ENCODE results near the gene SLC38A5.
"Not testable (repeated sequence)": the region's sequence is repeated elsewhere in the genome, so short reads cannot be mapped to it uniquely, and the experiment has no call there.

Gene SLC38A5

DNA sequence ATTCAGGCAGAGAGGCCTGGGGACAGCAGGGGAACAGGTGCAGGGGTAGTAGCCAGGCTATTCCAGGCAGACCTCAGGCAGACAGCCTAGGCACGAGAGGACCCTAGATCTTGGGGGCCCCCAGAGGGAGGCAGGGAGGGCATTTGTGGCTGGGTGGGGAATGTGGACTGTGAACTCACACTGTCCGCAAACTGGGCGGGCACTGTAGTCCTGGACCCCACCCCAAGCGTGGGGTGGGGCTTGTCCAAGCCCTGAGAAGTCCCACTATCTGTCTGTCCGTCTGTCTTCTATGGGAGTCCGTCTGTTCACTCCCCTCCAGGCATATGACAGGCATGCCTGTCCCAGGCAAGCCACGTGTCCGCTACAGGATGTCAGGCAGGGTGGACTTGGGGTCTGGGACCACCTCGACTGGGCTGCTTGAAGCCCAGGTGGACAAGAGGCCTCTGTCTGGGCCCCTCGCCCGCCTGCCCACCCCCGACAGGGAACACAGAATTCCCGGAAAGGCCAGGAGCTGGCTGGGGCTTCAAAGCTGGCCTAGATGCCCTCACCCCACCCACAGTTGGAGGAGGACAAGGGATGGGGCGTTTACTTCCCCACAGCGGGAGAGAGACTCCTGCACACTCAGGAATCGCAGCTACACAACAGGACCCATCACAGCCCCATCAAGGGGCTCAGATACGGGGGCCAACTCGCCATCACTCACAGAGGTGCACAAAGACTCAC is at the start of gene SLC38A5:
Gene SLC38A5 (minus strand): TSS at position 151 of the 723 bp plus-strand sequence. CDS start 2,336 bp downstream, outside the sequence.
- Histone ChIP-seq H3K27me3 (ENCODE audit: control insufficient read depth, insufficient read depth, low read length) (no peaks in the 10 kb centered on the region), H3K4me1 (ENCODE audit: control insufficient read depth, insufficient read depth, low read length) (peaks cover 8% of the 10 kb centered on the region), H3K36me3 (ENCODE audit: control insufficient read depth, insufficient read depth, low read length) (no peaks in the 10 kb centered on the region), H3K4me3 (ENCODE audit: low read depth, low read length) (peak within 1 kb of the TSS; percentile 67), H3K9me3 (ENCODE audit: control insufficient read depth, insufficient read depth, low read length) (no peaks in the 10 kb centered on the region), H3K9ac (ENCODE audit: low read depth, low read length) (peak within 1 kb of the TSS; percentile 8)

DNA sequence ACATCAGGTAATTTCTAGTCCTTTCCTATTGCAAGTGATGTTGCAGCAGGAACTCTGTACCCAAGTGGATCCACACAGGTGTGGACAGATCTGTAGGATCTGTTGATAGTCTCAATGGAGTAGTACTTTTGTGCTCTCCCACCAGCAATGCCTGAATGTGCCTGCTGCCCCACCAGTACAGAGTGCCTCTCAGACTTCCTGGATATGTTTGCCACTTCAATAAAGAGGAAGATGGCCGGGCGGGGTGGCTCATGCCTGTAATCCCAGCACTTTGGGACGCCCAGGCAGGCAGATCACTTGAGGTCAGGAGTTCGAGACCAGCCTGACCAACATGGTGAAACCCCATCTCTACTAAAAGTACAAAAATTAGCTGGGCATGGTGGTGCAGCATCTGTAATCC is 49.4 kb upstream of the SLC38A5 start:
- not testable (repeated sequence) for H3K4me3 ChIP-seq (ENCODE audit: low read depth, low read length); H3K27me3 ChIP-seq (ENCODE audit: control insufficient read depth, insufficient read depth, low read length); H3K36me3 ChIP-seq (ENCODE audit: control insufficient read depth, insufficient read depth, low read length); H3K4me1 ChIP-seq (ENCODE audit: control insufficient read depth, insufficient read depth, low read length); H3K9me3 ChIP-seq (ENCODE audit: control insufficient read depth, insufficient read depth, low read length); H3K9ac ChIP-seq (ENCODE audit: low read depth, low read length)

DNA sequence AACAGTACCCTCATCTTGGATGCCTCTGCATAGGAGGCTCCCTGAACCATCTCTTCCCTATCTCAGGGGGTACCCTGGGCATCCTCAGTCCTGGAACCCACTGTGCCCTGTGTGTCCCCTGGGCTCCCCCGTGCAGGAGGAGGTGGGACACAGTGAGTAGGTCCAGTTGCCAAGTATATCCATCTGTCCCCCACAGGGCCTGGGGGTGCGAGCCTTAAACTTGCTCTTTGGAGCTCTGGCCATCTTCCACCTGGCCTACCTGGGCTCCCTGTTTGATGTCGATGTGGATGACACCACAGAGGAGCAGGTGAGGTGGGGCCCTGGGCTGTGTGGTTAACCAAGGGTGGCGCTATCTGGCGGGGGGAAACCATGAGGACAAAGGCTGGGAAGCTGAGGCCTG is 46.9 kb upstream of the SLC38A5 start:
- no peak overlapping the region for H3K4me3 ChIP-seq (ENCODE audit: low read depth, low read length)
- no peaks in the 10 kb centered on the region for H3K9me3 ChIP-seq (ENCODE audit: control insufficient read depth, insufficient read depth, low read length)

DNA sequence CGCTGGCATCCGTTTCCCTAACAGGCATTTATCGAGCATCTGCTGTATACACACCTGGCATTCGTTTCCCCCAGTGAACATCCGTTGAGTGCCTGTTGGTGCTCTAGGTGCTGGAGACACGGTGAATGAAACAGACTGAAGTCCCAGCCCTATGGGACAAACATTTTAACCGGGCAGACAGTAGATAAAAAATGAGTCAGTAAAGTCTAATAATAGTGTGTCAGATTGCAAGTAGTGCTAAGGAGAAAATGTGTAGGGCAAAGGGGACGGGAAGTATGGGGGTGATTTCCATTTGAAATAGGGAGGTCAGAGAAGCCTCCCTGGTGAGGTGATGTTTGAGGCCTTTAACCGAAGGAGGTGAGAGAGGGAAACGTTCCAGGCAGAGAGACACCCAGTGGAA is 46.2 kb upstream of the SLC38A5 start:
- H3K9ac ChIP-seq (ENCODE audit: low read depth, low read length) = no peak overlapping the region
- H3K4me3 ChIP-seq (ENCODE audit: low read depth, low read length) = no peak overlapping the region
- H3K9me3 ChIP-seq (ENCODE audit: control insufficient read depth, insufficient read depth, low read length) = no peaks in the 10 kb centered on the region
- no peaks in the 10 kb centered on the region for H3K27me3 ChIP-seq (ENCODE audit: control insufficient read depth, insufficient read depth, low read length)
- H3K4me1 ChIP-seq (ENCODE audit: control insufficient read depth, insufficient read depth, low read length) = no peaks in the 10 kb centered on the region
- peaks cover 2% of the 10 kb centered on the region for H3K36me3 ChIP-seq (ENCODE audit: control insufficient read depth, insufficient read depth, low read length)

More for the DNA sequence above, 46.9 kb upstream of the SLC38A5 start:
- Histone ChIP-seq H3K4me1 (ENCODE audit: control insufficient read depth, insufficient read depth, low read length) (no peaks in the 10 kb centered on the region), H3K36me3 (ENCODE audit: control insufficient read depth, insufficient read depth, low read length) (peaks cover 2% of the 10 kb centered on the region), H3K9ac (ENCODE audit: low read depth, low read length) (no peak overlapping the region), H3K27me3 (ENCODE audit: control insufficient read depth, insufficient read depth, low read length) (no peaks in the 10 kb centered on the region)

DNA sequence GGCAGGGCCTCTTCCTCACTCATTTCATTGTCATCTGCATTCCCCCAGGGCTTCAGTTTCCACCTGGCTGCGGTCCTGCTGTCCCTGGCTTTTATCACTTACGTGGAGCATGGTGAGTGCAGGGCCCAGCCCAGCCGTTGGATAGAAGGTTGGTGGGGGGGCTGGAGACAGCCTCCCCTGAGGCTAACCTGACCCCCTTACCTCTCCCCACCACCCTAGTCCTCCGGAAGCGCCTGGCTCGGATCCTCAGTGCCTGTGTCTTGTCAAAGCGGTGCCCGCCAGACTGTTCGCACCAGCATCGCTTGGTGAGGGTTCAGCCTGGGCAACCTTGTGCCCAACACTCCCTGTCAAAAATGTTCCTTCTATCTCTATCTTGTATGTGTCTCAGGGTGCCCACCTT is 45.8 kb upstream of the SLC38A5 start:
- Histone ChIP-seq H3K27me3 (ENCODE audit: control insufficient read depth, insufficient read depth, low read length) (no peaks in the 10 kb centered on the region), H3K4me3 (ENCODE audit: low read depth, low read length) (no peak overlapping the region), H3K9me3 (ENCODE audit: control insufficient read depth, insufficient read depth, low read length) (no peaks in the 10 kb centered on the region), H3K4me1 (ENCODE audit: control insufficient read depth, insufficient read depth, low read length) (no peaks in the 10 kb centered on the region), H3K36me3 (ENCODE audit: control insufficient read depth, insufficient read depth, low read length) (peaks cover 2% of the 10 kb centered on the region), H3K9ac (ENCODE audit: low read depth, low read length) (no peak overlapping the region)

DNA sequence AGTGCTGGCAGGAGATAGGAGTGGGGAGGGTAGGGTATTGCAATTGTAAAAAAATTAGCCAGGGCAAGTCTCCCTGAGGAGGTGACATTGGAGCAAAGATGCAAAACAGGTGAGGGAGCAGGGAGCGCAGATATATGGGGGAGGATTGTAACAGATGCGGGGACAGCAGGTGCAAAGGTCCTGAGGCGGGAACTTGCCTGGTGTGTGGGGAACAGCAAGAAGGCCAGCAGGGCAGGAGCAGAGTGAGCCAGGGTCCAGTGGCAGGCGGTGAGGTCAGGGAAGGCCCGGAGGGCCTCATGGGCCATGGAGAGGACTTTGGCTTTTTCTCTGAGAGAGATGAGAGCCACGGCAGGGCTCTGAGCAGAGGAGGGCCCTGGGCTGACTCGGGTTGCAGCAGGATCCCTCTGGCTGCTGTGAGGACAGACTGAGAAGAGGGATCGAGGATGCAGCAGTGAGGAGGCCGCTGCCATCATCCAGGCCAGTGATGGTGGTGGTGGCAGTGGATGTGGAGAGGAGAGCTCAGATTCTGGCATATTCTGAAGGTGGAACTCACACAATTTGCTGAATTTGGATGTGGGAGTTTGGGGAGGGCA is 44.9 kb upstream of the SLC38A5 start:
- Histone ChIP-seq H3K36me3 (ENCODE audit: control insufficient read depth, insufficient read depth, low read length) (peaks cover 2% of the 10 kb centered on the region), H3K27me3 (ENCODE audit: control insufficient read depth, insufficient read depth, low read length) (no peaks in the 10 kb centered on the region), H3K9me3 (ENCODE audit: control insufficient read depth, insufficient read depth, low read length) (no peaks in the 10 kb centered on the region), H3K4me1 (ENCODE audit: control insufficient read depth, insufficient read depth, low read length) (no peaks in the 10 kb centered on the region), H3K9ac (ENCODE audit: low read depth, low read length) (no peak overlapping the region), H3K4me3 (ENCODE audit: low read depth, low read length) (no peak overlapping the region)

DNA sequence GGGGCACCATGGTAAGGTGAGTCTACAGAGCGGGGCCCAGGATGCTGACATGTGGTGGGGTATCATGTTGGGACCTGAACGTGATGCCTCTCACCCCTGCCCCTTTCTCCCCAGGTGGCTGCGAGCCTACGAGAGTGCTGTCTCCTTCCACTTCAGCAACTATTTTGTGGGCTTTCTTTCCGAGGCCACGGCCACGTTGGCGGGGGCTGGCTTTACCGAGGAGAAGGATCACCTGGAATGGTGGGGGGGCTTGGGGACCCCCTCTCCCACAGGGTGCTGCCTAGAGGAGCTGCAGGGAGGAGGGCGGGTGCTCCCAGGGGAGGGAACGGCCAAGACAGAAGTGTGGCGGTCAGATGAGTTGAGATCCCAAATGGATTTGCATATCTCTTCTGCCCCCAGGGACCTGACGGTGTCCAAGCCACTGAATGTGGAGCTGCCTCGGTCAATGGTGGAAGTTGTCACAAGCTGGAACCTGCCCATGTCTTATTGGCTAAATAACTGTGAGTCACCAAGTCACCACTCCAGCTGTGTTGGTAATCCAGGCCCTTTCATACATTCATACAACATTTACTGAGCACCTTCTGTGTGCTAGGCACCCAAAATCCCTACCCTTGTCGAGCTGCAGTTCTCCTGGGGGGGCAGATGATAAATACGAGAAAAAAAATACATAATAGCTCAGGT is 44.2 kb upstream of the SLC38A5 start:
- Histone ChIP-seq H3K4me1 (ENCODE audit: control insufficient read depth, insufficient read depth, low read length) (no peaks in the 10 kb centered on the region), H3K36me3 (ENCODE audit: control insufficient read depth, insufficient read depth, low read length) (peaks cover 2% of the 10 kb centered on the region), H3K4me3 (ENCODE audit: low read depth, low read length) (no peak overlapping the region), H3K9me3 (ENCODE audit: control insufficient read depth, insufficient read depth, low read length) (no peaks in the 10 kb centered on the region), H3K27me3 (ENCODE audit: control insufficient read depth, insufficient read depth, low read length) (no peaks in the 10 kb centered on the region), H3K9ac (ENCODE audit: low read depth, low read length) (no peak overlapping the region)

DNA sequence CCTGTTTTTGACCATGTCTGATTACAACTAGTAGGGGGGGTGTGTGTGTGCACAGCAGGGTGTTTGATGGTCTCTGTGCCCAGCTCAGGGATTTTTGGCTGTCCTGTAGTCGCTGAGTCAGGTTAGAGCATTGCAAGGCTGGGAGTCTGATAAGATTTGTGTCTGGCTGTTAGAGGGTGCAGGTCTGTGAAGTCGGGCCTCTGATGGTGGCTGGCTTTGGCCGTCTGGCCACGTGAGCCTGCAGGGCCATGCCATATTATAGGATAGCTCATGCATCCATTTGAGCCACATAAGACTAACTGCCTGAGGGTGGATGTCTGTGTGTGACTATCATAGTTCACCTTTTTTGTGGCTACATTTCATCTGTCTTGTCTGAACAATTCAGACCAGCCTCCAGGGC is 43.6 kb upstream of the SLC38A5 start:
- Histone ChIP-seq H3K9me3 (ENCODE audit: control insufficient read depth, insufficient read depth, low read length) (no peaks in the 10 kb centered on the region), H3K27me3 (ENCODE audit: control insufficient read depth, insufficient read depth, low read length) (no peaks in the 10 kb centered on the region), H3K4me1 (ENCODE audit: control insufficient read depth, insufficient read depth, low read length) (no peaks in the 10 kb centered on the region), H3K9ac (ENCODE audit: low read depth, low read length) (no peak overlapping the region), H3K4me3 (ENCODE audit: low read depth, low read length) (no peak overlapping the region), H3K36me3 (ENCODE audit: control insufficient read depth, insufficient read depth, low read length) (peaks cover 2% of the 10 kb centered on the region)

DNA sequence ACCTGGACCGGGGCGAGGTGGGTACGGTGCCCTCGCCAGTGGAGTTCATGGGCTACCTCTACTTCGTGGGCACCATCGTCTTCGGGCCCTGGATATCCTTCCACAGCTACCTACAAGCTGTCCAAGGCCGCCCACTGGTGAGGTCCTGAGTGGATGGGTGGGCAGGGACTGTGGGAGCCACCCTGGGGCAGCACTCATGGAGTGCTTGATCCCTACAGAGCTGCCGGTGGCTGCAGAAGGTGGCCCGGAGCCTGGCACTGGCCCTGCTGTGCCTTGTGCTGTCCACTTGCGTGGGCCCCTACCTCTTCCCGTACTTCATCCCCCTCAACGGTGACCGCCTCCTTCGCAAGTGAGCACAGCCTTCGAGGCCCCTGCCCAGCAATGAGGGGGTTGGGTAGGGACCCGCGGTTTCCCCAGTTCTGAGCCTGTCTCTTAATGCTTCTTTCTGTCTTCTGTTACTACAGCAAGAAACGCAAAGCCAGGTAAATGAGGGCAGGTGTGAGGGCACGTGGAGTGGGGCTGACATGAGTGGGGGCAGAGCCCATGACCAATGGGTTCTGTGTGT is 42.4 kb upstream of the SLC38A5 start:
- no peak overlapping the region for H3K9ac ChIP-seq (ENCODE audit: low read depth, low read length)
- no peaks in the 10 kb centered on the region for H3K4me1 ChIP-seq (ENCODE audit: control insufficient read depth, insufficient read depth, low read length)
- H3K27me3 ChIP-seq (ENCODE audit: control insufficient read depth, insufficient read depth, low read length) = no peaks in the 10 kb centered on the region
- H3K4me3 ChIP-seq (ENCODE audit: low read depth, low read length) = no peak overlapping the region
- peaks cover 2% of the 10 kb centered on the region for H3K36me3 ChIP-seq (ENCODE audit: control insufficient read depth, insufficient read depth, low read length)
- H3K9me3 ChIP-seq (ENCODE audit: control insufficient read depth, insufficient read depth, low read length) = no peaks in the 10 kb centered on the region

DNA sequence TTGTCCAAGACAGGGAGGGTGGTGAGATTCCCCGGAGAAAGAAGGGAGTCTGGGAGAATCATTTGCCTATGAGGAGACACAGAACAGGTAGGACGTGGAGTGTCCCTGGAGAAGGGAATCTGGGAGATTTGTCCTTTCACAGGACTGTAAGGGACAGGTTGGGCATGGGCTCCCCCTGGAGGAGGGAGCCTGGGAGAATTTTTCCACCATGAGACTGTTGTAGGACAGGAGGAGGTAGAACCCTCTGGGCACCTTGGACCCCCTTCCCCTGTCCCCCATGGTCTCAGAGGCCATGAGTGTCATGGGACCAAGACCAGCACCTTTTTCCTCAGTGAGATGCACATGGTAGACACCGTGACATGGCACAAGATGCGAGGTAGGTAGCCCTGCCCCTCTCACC is 41.5 kb upstream of the SLC38A5 start:
- peaks cover 2% of the 10 kb centered on the region for H3K36me3 ChIP-seq (ENCODE audit: control insufficient read depth, insufficient read depth, low read length)
- H3K27me3 ChIP-seq (ENCODE audit: control insufficient read depth, insufficient read depth, low read length) = no peaks in the 10 kb centered on the region
- no peaks in the 10 kb centered on the region for H3K9me3 ChIP-seq (ENCODE audit: control insufficient read depth, insufficient read depth, low read length)
- H3K4me3 ChIP-seq (ENCODE audit: low read depth, low read length) = no peak overlapping the region
- H3K9ac ChIP-seq (ENCODE audit: low read depth, low read length) = no peak overlapping the region
- H3K4me1 ChIP-seq (ENCODE audit: control insufficient read depth, insufficient read depth, low read length) = no peaks in the 10 kb centered on the region

DNA sequence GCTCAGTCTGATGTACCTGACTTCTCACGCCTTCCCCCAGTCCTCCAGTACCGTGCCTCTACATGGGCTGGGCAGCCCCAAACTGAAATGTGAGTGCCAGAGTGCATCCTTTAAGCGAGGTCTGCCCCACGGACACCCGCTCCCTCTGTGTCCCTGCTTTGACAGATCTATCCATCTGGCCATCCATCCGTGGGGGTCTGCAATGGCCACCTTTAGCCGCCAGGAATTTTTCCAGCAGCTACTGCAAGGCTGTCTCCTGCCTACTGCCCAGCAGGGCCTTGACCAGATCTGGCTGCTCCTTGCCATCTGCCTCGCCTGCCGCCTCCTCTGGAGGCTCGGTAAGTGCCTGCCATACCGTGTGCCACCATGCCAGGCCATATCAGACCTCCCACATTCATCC is 39.6 kb upstream of the SLC38A5 start:
- Histone ChIP-seq H3K36me3 (ENCODE audit: control insufficient read depth, insufficient read depth, low read length) (no peaks in the 10 kb centered on the region), H3K9ac (ENCODE audit: low read depth, low read length) (no peak overlapping the region), H3K27me3 (ENCODE audit: control insufficient read depth, insufficient read depth, low read length) (no peaks in the 10 kb centered on the region), H3K4me3 (ENCODE audit: low read depth, low read length) (peak overlapping the region; percentile 64), H3K9me3 (ENCODE audit: control insufficient read depth, insufficient read depth, low read length) (no peaks in the 10 kb centered on the region), H3K4me1 (ENCODE audit: control insufficient read depth, insufficient read depth, low read length) (no peaks in the 10 kb centered on the region)

DNA sequence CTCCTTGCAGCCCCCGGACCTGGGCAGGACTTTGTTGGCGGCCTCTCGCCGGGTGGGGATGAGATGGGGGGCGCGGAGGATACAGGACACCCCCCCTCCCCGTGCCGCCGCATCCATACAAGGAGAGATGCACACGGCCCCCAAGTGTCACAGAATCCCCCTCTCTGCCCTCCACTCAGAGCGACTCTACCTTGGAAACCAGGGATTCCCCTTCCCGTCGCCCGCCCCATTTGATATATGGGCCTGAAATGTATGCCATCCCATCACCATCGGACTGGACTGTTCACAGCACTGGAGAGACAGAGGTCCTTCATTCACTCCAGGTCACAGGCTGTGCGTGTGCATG is 39.2 kb upstream of the SLC38A5 start:
- Histone ChIP-seq H3K4me3 (ENCODE audit: low read depth, low read length) (peak overlapping the region; percentile 64), H3K9me3 (ENCODE audit: control insufficient read depth, insufficient read depth, low read length) (no peaks in the 10 kb centered on the region), H3K27me3 (ENCODE audit: control insufficient read depth, insufficient read depth, low read length) (no peaks in the 10 kb centered on the region), H3K36me3 (ENCODE audit: control insufficient read depth, insufficient read depth, low read length) (no peaks in the 10 kb centered on the region), H3K9ac (ENCODE audit: low read depth, low read length) (no peak overlapping the region), H3K4me1 (ENCODE audit: control insufficient read depth, insufficient read depth, low read length) (no peaks in the 10 kb centered on the region)
